EL (cell line): ENCODE measurements around the gene EXOC4.

Experiments used
- DNase-seq: peaks from one replicate; pipeline ENCODE4 v3.0.0-alpha.2; 2016

Gene EXOC4

DNA sequence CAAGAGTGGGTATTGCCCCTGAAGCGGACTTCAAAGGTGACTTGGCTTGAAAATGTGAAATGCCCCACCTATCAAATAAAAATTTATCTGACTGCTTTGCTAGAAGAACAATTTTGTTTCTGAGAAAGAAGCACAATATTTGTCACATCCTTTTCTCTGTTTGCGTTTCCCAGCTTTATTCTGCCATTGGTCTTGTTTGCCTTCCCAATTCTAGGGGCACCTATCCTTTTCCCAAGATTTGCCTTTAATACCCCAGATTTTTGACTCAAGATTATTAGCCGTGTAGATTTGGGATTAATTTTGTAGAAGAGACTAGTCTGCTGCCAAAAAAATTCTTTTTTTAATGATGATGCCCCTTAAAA lies 764.0 kb downstream of the EXOC4 start:
- no peak for DNase-seq

DNA sequence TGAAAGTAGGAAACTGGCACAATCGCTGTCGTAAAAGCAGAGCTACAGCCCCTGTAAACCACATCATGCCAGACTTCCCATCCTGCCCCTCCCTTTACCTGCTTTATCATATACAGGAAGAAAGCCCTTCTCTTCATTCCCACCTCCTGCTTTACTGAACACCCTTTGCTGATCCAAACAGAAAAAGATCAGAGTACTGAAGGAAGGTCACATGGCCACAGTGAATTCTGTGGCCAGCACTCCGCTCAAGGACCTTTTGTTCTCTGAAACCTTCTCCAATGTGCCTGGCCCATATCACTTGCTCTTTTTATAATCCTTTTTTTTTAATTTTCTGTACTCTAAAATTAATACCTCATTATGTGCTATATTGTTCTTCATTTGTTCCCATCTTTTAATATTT lies 765.4 kb downstream of the EXOC4 start:
- DNase-seq: no peak

DNA sequence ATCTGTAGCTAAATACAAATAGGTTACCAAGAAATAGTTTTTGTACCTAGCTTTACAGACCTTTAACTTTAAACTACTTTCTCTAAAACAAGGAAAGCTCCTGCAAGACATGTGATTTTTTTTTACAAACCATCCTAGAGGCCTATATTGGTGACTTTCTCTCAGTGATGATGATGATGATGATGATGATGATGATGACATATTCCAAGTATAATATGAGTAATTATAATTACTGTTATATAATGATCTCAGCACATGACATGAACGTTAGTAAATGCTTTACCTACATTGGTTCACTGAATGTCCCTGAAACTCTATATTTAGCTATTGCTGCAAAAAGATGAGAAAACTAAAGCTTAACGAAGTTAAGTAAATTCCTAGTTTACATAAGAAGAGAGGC lies 766.4 kb downstream of the EXOC4 start:
- no peak for DNase-seq

DNA sequence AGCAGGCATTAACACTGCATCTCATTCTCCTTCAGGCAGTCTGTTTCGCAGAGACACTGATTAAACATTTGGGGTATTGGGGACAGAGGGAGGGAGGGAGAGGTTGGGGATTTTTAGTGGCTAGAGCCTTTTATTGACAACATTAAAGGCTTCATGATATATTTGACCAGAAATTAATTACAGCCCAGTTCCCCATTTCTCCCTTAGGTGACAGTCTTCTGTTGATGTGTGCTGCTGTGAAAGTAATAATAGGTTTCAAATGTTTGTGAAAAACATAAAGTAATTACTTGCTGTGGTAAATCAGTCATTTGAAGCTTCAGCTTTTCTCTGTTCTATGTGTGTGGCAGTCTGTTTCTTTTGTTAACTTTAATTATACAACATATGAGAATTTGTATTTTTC lies 769.0 kb downstream of the EXOC4 start:
- DNase-seq: no peak

DNA sequence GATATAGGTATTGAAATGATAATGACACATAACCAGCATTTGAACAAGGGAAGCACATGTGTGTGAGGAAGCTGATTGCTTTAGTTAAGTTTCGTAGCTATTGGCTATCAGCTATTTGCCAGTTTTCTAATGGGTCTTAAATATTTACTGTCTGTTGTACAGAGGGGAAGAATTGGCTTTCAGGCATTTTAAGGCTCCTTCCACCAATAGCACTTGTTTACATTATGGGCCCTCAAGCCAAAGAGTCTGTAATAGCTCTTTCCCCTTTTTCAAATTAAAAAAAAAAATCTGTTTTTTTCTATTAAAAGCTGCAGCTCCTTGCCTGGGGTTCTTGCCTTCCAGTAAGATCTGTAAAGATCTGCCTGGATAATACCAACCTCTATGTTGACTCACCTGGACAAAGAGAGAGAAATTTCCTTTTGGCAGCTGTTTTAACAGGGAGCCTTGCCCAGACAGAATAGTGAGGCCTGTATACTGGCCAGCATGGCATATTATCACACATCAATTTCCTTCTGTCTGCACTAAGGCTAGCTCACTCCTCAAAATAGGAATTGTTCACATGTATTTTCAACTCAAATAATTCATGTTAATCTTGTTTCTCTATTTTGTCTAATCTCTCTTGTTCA lies 769.5 kb downstream of the EXOC4 start:
- no peak for DNase-seq

DNA sequence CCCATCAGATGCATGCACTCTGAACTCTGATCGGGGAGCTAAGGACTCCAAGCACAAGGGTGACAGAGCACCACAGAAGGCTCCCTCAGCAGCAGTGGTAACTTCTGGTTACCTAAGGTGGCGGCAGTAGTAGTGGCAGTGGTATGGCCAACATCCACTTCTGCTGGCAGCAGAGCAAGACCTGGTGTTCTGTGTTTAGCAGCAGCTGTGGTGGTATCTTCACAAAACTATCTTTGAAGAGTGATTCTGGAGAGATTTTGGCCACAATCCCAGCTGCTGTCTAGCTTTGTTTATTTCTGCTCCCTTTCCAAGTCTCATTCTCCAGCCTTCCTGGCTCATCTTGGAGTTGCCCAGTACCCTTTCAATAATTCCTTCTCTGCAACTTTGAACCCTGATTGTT lies 771.9 kb downstream of the EXOC4 start:
- DNase-seq: no peak

DNA sequence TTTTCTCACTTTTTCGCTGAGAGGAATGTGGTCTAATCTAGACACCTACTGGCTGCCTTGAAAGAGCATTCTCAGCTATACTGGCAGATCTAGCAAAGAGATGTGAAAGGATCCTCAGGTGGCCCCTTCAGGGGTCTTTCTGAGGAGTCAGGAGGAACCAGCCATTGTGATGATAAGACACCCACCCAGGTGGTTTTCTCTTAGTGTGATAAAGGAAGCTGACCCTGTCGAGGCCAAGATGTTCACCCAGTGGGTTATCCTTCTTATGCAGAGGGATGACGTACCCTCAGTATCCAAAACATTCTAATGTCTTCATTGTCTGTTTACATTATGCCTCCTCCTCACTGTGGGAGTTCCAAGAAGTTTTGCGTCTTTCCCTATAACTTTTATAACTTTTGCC lies 776.0 kb downstream of the EXOC4 start:
- no peak for DNase-seq

DNA sequence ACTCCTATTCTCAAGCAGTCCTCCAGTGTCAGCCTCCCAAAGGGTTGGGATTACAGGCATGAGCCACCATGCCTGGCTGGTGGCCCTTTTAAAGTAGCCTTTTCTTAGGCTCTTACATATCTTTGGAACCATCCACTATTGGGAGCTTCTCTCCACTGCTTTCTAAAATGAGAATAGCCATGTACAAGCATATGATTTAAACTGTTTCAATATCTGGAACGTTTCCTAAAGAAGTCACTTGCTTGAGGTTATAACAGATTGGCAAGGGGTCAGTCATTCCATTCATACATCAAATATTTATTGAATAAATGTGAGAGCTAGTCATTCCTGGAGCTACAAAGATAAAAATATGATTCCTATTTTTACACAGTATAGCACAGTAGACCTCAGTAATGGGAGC lies 776.9 kb downstream of the EXOC4 start:
- peak; percentile 29 for DNase-seq

DNA sequence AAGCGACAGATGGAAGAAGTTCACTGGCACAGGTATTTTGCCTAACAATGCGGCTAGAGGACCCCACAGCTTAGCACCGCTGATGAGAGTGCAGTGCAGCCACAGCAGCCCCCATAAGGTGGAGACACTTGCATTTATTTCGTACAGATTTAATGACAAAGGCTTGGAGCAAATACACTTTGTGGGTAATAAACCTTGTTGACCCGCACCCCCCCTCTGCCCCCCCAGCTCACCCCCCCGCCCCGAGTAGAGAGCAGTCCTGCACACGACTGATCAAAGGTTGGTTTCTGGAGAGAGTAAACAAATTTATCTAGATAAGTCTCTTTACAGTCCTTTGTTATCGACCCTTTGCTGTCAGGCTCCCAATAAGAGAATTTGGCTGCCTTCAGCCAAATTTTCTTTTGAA lies 777.6 kb downstream of the EXOC4 start:
- DNase-seq: no peak

DNA sequence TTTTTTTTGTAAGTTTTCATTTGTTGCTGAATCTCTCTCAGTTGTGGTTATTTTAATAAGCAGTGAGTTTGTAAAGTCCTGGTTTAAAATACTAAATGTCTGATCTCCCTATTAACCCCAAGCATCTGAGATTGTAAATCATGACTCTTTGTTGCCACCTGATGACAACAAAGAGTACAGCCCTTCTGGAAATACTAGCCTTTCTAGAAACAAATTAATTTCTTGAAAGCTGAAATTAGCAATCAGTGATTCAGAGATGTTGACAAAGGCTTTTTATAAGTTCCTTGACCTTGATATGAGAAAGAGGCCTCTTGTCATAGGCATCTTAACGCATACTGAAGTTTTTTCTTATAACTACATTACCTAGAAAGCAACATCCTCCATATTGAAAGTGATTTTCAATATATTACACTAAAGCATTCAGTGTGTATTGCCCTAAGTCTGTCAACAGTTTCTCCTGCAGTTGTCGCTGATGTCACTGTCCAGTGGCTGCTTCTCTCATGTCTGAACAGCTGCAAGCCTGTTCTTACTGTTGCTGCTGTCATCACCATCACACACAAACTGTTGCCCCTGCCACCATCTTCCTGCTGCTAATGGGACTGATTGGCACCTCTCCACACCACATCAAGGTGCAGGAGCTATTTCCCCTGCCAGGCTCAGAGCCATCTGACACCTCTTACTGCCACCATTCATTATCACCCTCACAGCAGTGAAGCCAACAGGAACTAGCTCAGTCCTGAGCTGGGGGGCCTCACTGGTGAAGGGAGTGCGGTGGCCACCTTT lies 779.1 kb downstream of the EXOC4 start:
- no peak for DNase-seq

DNA sequence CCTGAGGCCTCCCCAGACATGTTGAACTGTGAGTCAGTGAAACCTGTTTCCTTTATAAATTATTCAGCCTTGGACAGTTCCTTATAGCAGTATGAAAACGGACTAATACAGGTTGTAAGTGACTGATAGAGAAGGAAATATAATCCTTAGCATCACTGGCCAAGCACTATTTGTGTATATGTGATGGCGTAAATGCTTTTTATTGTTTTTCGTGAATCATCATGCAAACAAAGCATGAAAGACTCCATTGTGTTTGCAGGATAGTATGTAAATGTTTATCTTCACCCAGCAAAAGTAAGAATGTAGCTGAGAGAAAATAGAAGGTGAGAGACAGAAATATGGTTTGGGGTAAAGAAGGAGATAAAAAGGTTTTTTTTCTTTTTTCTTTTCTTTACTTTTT lies 781.8 kb downstream of the EXOC4 start:
- DNase-seq: no peak

DNA sequence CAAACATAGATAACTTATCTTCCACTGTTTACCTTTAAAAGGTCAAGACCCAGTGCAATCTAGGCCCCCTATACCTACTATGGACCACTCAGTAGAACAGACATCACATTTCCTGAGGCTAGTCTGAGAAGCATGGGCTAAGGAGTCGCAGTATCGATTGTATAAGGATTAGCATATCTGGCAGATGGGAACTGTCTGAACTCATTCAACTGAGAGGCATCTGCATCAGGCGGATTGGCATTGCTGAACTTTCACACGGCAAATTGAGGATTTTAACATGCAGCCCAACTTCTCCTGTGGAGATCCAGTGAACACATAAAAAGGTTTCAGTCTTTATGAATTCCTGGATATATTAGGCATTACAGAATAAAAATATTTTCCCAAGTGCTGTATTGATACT lies 785.1 kb downstream of the EXOC4 start:
- DNase-seq: no peak

DNA sequence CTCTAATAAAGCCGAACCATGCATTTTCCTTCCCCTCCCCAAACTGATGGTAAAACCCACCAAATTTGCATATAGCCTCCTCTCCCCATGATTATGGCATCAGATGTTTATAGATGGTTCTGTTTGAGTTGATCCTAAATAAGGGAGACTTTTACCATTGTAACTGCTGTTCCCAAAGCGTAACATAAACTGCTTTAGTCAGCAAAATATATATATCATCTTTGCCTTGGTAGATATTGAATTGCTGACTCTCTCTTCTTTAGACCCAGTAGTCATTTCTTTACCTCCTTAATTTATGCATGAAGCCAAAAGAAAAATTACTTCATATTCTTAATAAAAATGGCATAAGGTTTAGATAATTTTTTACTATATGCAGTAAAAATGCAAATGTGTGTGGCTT lies 788.1 kb downstream of the EXOC4 start:
- no peak for DNase-seq

DNA sequence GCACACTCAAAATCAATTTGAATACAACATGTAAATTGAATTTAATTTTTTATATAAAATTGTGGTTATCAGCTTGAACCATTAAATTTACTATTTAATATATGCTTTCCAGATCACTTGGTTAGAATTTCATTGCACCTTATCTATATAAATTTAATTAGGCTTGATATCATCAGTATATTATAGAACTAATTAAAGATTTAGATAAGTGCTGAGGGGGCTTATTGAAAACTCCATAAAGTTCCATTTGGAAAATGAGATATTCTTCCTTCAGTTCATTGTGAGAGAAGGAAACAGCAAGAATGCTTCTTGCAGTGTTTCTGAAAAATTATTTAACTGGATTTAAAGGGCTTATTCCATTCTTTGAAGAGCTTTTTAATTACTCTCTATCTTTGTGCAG lies 788.6 kb downstream of the EXOC4 start:
- DNase-seq: no peak

DNA sequence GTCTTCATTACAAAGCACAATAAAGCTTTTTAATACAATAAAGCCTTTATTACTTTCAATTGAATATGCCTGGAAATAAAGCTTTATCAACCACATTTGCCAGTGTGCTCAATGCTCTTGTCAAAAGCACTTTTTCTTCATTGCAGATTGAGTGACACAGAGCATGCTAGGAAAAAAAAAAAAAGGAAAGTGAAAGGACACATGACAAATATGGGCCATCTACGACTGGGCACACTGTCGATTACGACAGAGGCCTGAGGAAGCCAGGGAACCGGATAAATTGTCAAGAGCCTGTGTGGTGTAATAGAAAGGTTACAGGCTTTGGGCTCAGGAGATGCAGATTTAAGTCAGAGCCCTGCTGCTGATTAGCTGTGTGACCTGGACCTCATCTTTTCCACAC lies 789.4 kb downstream of the EXOC4 start:
- DNase-seq: no peak

DNA sequence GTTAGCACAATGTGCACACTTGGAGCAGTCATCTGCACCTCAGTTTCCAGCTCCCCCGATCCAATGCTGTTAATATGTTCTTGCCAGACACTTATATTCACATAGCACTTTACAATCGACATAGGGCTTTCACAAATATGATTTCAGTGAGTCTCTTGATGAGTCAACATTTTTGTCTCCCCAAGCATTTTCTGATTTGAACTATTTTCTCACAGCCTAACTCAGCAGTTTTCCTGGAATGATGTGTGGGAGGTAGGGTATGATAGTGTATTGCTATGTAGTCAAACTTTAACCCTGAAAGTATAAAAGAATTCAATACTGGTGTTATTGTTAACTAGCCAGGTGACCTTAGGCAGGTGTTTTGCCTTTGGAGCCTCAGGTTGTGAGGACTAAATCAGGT lies 791.8 kb downstream of the EXOC4 start:
- no peak for DNase-seq

DNA sequence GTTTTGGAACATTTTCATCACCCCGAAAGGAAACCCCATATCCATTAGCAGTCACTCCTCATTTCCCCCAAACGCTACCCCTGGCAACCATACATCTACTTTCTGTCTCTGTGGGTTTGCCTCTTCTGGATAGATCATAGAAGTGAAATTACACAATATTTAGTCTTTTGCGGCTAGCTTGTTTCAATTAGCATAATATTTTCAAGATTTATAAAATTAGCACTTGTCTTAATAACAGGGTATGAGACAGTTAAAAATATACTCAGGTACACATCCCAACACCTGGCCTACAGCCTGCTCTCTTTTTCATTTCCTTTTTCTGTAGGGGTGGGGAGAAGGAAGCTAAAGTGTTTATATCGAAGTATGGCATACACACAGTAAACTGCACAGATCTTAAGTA lies 792.8 kb downstream of the EXOC4 start:
- no peak for DNase-seq

DNA sequence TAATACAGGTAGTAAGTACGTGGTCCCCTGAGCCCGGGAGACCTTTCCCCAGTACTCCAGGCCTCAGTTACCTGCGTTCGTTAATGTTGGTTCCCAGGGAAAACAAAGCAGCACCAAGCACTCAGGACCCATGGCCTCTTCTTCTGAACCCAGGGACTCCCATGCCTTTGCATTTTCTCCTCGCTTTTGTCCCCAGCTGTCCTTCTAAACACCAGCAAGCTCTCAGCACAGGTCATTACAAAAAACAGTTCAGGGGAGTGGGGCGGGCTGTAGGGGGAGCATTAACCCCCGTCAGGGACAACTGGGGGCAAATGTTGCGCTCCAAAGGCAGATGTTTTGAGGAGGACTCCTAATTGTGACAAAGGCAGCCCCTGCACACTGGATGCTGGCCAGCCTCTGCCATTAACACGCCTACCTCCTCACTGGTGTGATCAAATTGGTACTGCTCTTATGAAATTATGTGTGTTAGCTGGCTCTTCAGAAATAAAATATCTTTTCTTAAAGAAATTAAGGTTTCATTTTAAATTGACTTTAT lies 793.8 kb downstream of the EXOC4 start:
- DNase-seq: no peak

DNA sequence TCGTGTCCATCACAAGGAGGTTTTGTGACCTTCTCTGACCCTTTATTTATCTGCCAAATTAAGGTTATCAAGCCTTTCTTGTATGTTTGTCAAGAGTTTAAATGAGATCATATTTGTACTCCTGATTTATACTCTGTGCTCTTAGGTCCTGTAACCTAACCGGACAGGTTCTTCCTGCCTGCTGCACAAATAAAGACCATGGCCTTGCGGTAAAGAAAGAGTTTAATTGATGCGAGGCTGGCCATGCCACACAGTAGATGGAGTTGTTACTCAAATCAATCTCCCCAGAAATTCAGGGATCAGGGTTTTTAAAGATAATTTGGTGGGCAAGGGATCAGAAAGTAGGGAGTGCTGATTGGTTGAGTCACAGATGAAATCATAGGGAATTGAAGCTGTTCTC lies 794.8 kb downstream of the EXOC4 start:
- DNase-seq: no peak

DNA sequence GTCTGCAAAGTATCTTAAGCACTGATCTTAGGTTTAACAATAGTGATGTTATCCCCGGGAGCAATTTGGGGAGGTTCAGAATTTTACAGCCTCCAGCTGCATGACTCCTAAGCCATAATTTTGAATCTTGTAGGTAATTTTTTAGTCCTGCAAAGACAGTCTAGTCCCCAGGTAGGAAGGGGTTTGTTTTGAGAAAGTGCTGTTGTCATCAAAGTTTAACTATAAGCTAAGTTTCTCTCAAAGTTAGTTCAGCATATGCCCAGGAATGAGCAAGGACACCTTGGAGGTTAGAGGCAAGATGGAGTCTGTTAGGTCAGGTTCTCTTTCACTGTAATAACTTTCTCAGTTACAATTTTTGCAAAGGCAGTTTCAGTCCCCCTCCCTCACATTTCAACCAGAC lies 795.3 kb downstream of the EXOC4 start:
- DNase-seq: no peak

DNA sequence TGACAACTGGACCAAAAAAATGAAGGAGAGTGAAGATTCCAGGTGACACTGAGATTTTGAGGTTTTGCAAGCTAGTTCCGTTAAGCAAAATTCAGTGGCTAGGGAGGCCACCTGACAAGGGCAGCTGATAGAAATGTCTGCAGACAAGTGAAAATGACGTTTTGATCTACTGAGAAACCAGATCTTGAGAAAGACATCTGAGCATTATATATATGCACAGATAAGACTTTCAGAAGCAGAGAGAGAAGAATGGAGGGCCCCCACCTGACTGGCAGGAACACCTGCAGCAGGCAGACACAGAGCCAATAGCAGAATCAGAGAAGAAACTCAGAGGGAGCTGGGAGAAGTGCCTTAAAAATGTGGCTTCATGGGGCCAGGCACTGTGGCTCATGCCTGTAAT lies 798.1 kb downstream of the EXOC4 start:
- DNase-seq: no peak

DNA sequence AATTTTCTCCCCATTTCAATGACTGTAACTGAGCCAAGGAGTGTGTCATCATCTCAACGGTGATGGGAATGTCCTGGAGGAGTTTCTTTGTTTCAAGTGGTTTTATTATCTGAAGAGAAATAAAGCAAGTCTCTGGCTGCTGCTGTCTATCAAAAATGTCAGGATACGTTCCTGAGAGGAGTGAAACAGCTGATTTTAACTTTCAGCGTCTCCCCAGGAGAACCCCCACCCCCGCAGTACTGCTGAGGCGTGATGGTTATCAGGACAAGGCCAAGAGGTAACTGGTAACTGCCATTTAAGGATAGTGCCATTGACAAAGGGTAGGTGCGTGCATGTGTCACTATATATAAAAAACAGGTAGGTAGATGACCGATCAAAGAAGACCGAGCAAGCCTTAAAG lies 803.9 kb downstream of the EXOC4 start:
- no peak for DNase-seq

DNA sequence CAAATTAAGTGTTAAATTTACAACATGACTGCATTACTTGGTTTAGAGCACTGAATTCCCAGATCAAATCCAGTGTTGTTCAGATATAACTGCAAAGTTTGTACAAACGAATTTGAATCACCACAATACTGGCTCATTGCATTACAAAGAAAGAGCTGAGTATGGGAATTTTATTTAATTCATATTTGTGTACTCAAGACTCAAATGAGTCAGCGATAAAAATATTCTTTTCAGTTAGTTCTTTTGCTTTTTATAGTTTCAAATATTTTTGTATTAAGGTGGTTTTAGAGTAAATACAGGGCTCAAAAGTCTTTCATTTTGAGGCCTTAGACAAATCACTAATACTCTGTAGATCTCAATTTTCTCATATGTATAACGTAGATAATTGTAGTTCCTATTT lies 805.6 kb downstream of the EXOC4 start:
- DNase-seq: no peak

DNA sequence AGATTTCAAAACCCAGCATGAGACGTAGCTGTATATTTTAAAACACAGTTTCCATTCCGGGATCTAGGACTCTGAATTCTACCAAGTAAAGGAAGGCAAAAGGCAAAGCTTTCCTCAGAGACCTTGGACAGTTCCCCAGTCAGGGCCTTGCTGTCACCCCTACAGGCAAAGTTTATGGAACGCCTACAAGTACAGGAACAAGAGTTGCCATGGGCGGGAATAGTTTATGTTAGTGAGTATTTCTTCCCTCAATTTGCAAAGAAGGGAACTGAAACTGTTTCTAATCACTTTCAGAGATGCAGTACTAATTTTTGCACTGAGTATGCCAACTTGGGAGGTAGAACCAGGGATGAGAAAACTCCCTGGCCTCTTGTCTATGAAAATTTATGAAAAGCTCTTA lies 806.1 kb downstream of the EXOC4 start:
- no peak for DNase-seq

DNA sequence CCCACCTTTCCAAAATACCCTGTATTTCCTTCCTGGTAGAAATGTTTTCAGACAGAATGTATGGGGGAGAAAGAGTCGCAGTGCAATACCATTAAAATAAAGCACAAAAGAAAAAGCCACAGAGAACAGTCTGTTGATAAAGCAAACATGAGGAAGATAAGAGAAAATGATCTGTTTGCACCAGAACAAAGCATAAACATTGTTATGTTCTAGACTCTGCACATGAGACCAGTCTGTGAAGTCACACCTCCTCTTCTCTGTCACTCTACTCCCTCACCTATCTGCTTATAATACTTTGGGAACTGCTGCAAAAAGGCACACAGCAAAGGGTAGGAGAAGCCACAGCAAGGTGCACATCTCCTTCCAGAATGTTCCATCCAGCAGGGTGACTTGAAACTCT lies 807.0 kb downstream of the EXOC4 start:
- no peak for DNase-seq
